ENCODE data around the gene CELF5. TPM values are rescaled to one million over a fixed set of nuclear protein-coding genes. Genes with fewer than 3 reads are reported as not detected.

Gene CELF5
- total and polyA plus RNA-seq, 10 of the 15 experiments (the other 5 are each of a cell fraction or from before 2014, with no cell fraction given): 0.01 to 0.04 TPM; not detected in 8

DNA sequence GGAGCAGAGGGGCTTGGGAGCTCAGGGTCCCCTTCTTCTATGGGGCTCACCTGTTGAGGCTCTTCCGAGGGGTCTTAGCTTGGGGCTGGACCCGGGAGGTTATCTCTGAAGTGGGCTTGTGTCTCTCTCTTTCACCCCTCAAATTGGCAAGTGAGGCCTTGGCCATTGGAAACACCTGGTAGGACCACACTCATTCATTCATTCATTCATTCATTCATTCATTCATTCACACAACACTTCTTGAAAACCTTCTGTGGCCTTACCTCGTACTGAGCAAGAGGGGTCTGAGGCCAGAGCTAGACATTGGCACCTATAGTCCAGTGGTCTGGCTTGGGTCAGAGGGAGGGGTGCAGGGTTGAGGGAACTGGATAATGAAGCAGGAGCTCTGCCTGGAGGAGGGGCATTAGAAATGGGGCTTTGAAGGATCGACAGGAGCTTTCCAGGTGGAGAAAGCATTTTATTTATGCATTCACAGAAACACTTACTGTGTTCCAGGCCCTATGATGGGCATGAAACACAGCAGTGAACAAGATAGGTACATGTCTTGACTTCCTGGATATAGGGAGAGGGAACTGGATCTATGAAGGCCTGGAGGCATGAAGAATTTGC, 5.5 kb downstream of the CELF5 start:
- DNase-seq (ENCODE audit: low read depth, low spot score) (no peak), ATAC-seq (no peak), FAIRE-seq (no peak)
- Histone ChIP-seq H3K27me3 (replicated peaks in 1 of 2; ENCODE audit: control insufficient read depth in 2 of 2, insufficient read depth in 2 of 2, low read length in 1 of 2) (peaks cover 0 to 2% of the 10 kb centered on the region in 2 experiments; a peak in 2 of 4 replicates), H3K4me1 (ENCODE audit: control insufficient read depth, insufficient read depth, low read length) (no peaks in the 10 kb centered on the region), H3K4me3 (no peak overlapping the region), H3K36me3 (ENCODE audit: control insufficient read depth in 2 of 2, insufficient read depth in 2 of 2, low read length in 1 of 2) (no peaks in the 10 kb centered on the region), H3K4me2 (ENCODE audit: control insufficient read depth, insufficient read depth) (no peak overlapping the region), H2AFZ (ENCODE audit: control insufficient read depth, low read depth, low read length) (no peak overlapping the region), H3K9me3 (replicated peaks; ENCODE audit: control insufficient read depth, insufficient read depth, low read length) (no peaks in the 10 kb centered on the region), H4K20me1 (ENCODE audit: control insufficient read depth, insufficient read depth) (no peaks in the 10 kb centered on the region), H3K9ac (ENCODE audit: control insufficient read depth, insufficient read depth, low read length) (no peak overlapping the region), H3K27ac (ENCODE audit: control insufficient read depth, insufficient read depth) (no peak overlapping the region), H3K79me2 (ENCODE audit: control insufficient read depth, insufficient read depth, low read length) (no peaks in the 10 kb centered on the region)
- SMC1A ChIA-PET (ENCODE audit: uncharacterized antibody, unreplicated experiment): no interaction called here
- in situ Hi-C loops (cut with MboI) (no loop called here), intact Hi-C loops (cut with micrococcal nuclease; ENCODE audit: unreplicated experiment) (no loop called here)
- POLR2A ChIA-PET: no interaction called here
- CTCF ChIA-PET: interaction anchor here (0.8 to 1.2 kb wide), 2 partner anchors 23 to 254 kb away, joined by 3 read pairs; no protein-coding TSS in a partner anchor
- WGBS (ENCODE audit: insufficient coverage, insufficient replicate concordance, low lambda C conversion rate, missing lambda C conversion rate): 22% methylated on average over 4 of the region's 4 CpGs
- RAD21 ChIA-PET (ENCODE audit: unreplicated experiment): no interaction called here
- BruUV-seq (replicated peaks): no TSS peak
- TF ChIP-seq ZNF24 (IDR thresholded peaks at IDR 0.05) (peak; percentile 81), SPI1 (IDR thresholded peaks at IDR 0.05; ENCODE audit: borderline replicate concordance, insufficient read depth, low read depth, low read length) (no peak), ZNF622 (IDR thresholded peaks at IDR 0.05) (no peak), ZNF384 (IDR thresholded peaks at IDR 0.05; ENCODE audit: borderline replicate concordance, low read depth, low read length) (no peak)
- TF ChIP-seq, protein P1, sequence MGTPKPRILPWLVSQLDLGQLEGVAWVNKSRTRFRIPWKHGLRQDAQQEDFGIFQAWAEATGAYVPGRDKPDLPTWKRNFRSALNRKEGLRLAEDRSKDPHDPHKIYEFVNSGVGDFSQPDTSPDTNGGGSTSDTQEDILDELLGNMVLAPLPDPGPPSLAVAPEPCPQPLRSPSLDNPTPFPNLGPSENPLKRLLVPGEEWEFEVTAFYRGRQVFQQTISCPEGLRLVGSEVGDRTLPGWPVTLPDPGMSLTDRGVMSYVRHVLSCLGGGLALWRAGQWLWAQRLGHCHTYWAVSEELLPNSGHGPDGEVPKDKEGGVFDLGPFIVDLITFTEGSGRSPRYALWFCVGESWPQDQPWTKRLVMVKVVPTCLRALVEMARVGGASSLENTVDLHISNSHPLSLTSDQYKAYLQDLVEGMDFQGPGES (IDR thresholded peaks at IDR 0.05): no peak
- TF ChIP-seq, protein P2, sequence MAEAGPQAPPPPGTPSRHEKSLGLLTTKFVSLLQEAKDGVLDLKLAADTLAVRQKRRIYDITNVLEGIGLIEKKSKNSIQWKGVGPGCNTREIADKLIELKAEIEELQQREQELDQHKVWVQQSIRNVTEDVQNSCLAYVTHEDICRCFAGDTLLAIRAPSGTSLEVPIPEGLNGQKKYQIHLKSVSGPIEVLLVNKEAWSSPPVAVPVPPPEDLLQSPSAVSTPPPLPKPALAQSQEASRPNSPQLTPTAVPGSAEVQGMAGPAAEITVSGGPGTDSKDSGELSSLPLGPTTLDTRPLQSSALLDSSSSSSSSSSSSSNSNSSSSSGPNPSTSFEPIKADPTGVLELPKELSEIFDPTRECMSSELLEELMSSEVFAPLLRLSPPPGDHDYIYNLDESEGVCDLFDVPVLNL (IDR thresholded peaks at IDR 0.05; ENCODE audit: low read depth, low read length): no peak
